GM21786 (cell line): ENCODE results near the gene PHETA1.
"Not testable (repeated sequence)": the region's sequence is repeated elsewhere in the genome, so short reads cannot be mapped to it uniquely, and the experiment has no call there.

Source experiments
- ATAC-seq: cut with Tn5 transposase; IDR thresholded peaks from one replicate; pipeline ENCODE4 v1.9.1; 2021; ENCODE audit not compliant: unreplicated experiment

PHETA1 gene

GRCh38 chr12:111373231-111373630 is 4.3 kb upstream of the PHETA1 start:
- ATAC-seq: not testable (repeated sequence)

GRCh38 chr12:111369496-111370220 is 763 bp upstream of the PHETA1 start:
- no peak for ATAC-seq

- peak; percentile 23 for ATAC-seq
Measured at GRCh38 chr12:111368291-111368787, 556 bp downstream of the PHETA1 start.

- no peak for ATAC-seq
Measured at GRCh38 chr12:111367661-111368221, 1.2 kb downstream of the PHETA1 start.

- ATAC-seq: no peak
Measured at GRCh38 chr12:111366583-111366982, 2.3 kb downstream of the PHETA1 start.

- ATAC-seq: no peak
Measured at GRCh38 chr12:111366075-111366474, 2.8 kb downstream of the PHETA1 start.

GRCh38 chr12:111363578-111363977 is 5.3 kb downstream of the PHETA1 start:
- ATAC-seq: no peak

GRCh38 chr12:111362687-111363475 is 6.0 kb downstream of the PHETA1 start:
- no peak for ATAC-seq

GRCh38 chr12:111361717-111362576 is 6.9 kb downstream of the PHETA1 start:
- ATAC-seq: no peak

GRCh38 chr12:111361073-111361716 is 7.7 kb downstream of the PHETA1 start:
- no peak for ATAC-seq

GRCh38 chr12:111360325-111360930 is 8.5 kb downstream of the PHETA1 start:
- ATAC-seq: no peak

- ATAC-seq: no peak
Measured at GRCh38 chr12:111359914-111360276, 9.0 kb downstream of the PHETA1 start.

GRCh38 chr12:111359231-111359913 is 9.5 kb downstream of the PHETA1 start:
- ATAC-seq: no peak

GRCh38 chr12:111355201-111355925 is 13.5 kb downstream of the PHETA1 start:
- no peak for ATAC-seq

- ATAC-seq: no peak
Measured at GRCh38 chr12:111354511-111354910, 14.4 kb downstream of the PHETA1 start.

GRCh38 chr12:111353603-111354295 is 15.1 kb downstream of the PHETA1 start:
- no peak for ATAC-seq

GRCh38 chr12:111353026-111353425 is 15.9 kb downstream of the PHETA1 start:
- no peak for ATAC-seq

GRCh38 chr12:111352296-111352993 is 16.4 kb downstream of the PHETA1 start:
- no peak for ATAC-seq
